Astrocyte of the spinal cord (primary cell): ENCODE measurements around the gene PSEN1.

Experiments used
- DNase-seq: peaks from one replicate; pipeline ENCODE4 v3.0.0; 2011; ENCODE audit warnings: low read depth, low spot score
- H3K4me3 ChIP-seq: 2 replicates; pipeline ENCODE4 v1.5.1; 2011; ENCODE audit warnings: low read depth, mild to moderate bottlenecking, low read length, moderate library complexity
- in situ Hi-C: cut with HindIII; loops from 2 replicates; pipeline ENCODE4 v1.10.0; 2017; ENCODE audit warnings: low sequenced_read_pairs
- TF ChIP-seq, protein P1 (sequence below): IDR thresholded peaks from 2 replicates; pipeline ENCODE4 v1.5.1; 2012; ENCODE audit warnings: low read depth, mild to moderate bottlenecking, low read length, inconsistent platforms

The PSEN1 gene

DNA sequence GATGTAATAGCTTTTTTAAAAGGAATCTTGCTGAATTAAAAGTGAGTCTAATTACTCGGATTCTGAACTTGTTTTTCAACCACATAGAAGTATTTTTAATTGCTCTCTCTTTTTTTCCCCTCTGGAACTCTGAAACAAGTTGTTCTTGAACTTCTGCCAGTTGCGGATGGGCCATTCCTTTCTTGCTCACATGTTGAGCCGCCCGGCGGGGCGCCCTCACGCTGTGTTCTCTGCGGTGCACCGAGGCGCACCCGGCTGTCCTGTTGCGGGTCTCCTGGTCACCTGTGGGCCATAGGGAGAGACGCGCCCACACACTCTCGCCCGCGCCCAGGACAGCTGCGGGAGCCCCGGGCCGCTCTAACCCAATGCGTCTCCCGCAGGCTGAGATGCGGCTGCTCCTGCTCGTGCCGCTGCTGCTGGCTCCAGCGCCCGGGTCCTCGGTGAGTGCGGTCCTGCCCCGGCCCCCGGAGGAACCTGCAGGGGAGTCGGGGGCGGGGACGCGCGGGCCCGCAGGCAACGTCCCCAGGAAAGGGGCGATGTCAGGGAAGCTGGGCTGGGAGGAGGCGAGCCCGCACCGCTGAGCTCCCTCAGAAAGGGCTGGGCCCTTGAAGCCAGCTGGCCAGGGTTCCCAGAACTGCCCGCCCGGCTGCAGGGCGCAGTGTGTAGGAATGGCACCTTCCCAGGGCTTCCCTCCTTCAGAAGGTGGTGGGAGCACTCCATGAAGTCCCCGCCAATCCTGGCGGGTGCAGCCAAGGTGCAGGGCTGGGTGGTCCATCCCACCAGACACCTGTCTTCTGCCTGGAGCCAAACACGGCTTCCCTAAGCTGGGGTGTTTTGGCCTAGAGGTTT, 103.3 kb downstream of the PSEN1 start:
- H3K4me3 ChIP-seq, result peak overlapping the region; percentile 32
- TF ChIP-seq, protein P1, sequence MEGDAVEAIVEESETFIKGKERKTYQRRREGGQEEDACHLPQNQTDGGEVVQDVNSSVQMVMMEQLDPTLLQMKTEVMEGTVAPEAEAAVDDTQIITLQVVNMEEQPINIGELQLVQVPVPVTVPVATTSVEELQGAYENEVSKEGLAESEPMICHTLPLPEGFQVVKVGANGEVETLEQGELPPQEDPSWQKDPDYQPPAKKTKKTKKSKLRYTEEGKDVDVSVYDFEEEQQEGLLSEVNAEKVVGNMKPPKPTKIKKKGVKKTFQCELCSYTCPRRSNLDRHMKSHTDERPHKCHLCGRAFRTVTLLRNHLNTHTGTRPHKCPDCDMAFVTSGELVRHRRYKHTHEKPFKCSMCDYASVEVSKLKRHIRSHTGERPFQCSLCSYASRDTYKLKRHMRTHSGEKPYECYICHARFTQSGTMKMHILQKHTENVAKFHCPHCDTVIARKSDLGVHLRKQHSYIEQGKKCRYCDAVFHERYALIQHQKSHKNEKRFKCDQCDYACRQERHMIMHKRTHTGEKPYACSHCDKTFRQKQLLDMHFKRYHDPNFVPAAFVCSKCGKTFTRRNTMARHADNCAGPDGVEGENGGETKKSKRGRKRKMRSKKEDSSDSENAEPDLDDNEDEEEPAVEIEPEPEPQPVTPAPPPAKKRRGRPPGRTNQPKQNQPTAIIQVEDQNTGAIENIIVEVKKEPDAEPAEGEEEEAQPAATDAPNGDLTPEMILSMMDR, result no peak
- in situ Hi-C loops, result no loop called here
- DNase-seq, result peak; percentile 78

DNA sequence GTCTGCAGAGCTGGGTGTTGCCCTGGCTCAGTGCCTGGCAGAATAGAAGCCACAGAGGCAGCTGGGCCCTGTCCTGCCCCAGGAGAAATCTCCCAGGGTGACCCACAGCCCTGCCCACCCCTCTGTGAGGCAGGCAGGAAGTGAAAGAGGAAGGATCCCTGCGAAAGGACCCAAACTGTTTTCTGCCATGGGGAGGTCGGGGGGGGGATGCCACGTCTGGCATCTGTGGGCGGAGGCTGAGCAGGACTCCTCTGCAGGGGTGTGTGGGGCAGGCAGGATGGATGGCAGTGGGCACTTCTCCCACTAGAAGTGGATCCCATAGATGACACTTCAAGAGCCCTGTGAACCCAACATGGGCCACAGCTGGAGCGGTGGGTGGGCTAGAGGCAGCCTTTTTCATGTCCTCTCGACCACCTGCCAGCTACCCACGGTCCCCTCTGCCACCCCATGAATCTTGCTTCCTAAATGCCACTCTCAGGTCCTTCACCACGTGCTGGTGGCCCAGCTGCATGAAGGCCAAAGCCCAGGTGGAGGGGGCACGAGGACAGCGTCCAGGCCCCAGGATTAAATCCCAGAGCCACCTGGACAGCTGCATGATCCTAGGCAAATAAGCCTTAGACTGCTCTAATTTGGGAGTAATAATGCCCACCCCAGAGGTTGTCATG, 104.6 kb downstream of the PSEN1 start:
- no peak overlapping the region for H3K4me3 ChIP-seq
- in situ Hi-C loops, result no loop called here
- TF ChIP-seq, protein P1, result no peak
- DNase-seq, result no peak

DNA sequence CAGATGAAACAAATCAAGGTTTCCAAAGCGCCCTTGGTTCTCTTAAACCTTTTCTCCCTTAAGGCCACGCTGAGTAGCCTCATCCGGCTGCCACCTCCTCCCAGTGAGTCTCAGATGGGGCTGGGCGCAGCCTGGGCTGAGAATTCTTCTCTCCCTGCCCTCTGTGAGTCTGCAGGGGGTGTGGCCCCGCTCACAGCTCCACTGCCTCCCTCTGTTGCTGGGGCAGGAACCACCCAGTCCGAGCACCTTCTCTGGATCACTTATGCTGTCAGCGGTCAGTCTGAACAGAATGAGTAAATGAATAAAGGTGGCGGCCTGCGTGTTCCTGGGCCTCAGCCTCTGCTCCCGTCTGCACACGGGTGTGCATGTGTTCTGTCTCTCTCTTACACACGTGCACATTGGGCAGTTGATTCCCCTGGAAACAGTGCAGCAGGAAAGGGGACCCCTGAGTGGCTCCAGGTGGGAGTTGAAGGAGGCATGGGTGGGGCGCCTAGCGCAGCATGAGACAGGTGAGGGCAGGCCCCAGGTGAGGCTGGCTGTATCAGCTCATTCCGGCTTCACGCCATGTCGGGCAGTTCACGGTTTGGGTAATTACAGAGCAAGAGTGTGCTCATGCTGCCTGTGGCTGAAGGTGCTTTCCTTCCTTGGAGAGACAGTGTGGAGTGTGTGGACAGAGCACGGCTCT, 105.3 kb downstream of the PSEN1 start:
- TF ChIP-seq, protein P1, result no peak
- H3K4me3 ChIP-seq, result no peak overlapping the region
- DNase-seq, result no peak
- in situ Hi-C loops, result no loop called here

DNA sequence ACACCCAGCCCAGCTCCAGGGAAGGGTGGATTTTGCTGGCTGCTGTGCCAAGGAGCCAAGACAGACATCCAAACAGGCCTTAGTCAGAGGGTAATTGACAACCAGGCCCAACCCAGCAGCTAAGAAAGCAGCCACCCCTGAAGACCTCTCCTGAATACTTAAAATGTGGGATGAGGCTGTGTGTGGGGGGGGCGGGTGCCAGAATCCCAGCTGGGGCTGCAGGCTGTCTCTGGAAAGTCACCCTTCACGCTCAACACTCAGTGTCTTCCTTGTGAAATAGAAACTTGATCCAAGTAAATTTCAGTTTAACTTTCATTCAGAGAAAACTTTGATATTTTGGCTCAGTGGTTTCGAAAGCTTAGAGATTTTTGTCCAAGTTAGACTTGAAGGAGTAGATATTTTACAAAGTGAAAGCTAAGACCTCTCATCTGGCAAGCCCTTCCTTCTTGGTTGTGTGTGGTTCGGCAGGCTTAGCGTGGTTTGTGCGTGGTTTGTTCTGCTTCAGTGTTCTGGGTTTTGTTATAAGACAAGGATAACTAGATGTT, 106.1 kb downstream of the PSEN1 start:
- in situ Hi-C loops, result no loop called here
- DNase-seq, result no peak
- no peak overlapping the region for H3K4me3 ChIP-seq
- TF ChIP-seq, protein P1, result no peak

DNA sequence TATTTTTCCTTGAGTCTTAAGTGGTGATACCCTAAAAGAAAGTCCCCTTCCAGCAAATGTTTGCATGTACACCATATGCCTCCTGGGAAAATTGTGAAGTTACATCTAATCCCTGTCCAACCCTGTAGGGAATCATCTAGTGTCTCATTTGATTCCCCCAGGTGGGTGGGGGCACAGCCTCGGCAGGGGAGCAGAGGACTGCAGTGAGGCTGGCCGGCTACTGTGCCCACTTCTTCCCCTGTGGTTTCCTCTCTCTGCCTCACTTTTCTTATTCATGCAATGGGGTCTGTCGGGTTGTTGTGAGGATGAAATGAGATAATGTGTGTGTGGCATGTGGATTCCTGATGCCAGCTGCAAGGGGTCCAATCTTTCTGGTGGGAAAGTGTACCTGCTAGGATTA, 107.0 kb downstream of the PSEN1 start:
- TF ChIP-seq, protein P1, result no peak
- in situ Hi-C loops, result no loop called here
- no peak for DNase-seq
- H3K4me3 ChIP-seq, result no peak overlapping the region

DNA sequence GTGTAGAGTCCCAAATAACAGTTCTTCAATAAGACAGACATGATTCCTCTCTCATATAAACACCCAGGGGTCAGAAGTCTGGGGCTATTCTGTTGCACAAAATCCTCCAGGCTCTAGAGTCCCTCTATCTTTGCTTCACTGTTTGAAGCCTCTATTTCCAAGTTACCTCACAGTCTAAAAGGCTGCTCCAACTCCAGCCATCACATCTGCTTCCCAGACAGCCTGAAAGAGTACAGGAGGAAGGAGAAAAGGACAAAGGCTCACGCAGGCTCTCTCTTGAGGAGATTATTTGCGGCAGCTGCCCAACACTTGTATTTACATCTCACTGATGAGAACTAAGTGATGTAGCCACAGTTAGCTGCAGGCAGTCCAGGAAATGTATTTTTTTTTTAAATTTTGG, 107.4 kb downstream of the PSEN1 start:
- TF ChIP-seq, protein P1, result no peak
- DNase-seq, result no peak
- in situ Hi-C loops, result no loop called here
- H3K4me3 ChIP-seq, result no peak overlapping the region
